ENCODE results near the gene NAT10. TPM values are rescaled to one million over a fixed set of nuclear protein-coding genes. Genes with fewer than 3 reads are reported as not detected.

The NAT10 gene
- total RNA-seq, 1 donor from 2014 or later = 12.9 TPM

DNA sequence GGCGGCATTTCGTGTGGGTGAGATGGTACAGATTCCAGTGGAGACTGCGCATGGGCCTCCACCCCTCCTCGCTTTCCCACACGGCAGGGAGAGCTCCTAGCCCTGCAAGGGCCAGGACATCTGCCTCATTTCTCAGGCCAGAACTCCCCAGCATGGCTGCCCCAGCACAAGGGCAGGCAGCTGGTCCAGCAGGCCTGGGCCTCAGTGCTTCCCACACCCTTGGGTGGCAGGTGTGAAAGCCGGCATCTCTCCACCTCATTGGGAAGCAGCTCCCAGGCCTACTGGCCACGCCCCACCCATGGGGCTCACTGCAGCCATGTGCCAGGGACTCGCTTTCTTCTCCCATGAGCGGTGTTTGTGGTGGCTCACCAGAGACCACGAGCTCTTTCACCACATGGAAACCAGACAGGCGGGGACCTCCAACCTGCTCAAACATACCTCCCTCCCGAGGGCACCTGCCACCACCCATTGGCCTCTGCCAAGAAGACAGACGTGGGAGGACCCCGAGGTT, 79.1 kb downstream of the NAT10 start:
- ATAC-seq = no peak
- DNase-seq (ENCODE audit: low spot score) = no peak

DNA sequence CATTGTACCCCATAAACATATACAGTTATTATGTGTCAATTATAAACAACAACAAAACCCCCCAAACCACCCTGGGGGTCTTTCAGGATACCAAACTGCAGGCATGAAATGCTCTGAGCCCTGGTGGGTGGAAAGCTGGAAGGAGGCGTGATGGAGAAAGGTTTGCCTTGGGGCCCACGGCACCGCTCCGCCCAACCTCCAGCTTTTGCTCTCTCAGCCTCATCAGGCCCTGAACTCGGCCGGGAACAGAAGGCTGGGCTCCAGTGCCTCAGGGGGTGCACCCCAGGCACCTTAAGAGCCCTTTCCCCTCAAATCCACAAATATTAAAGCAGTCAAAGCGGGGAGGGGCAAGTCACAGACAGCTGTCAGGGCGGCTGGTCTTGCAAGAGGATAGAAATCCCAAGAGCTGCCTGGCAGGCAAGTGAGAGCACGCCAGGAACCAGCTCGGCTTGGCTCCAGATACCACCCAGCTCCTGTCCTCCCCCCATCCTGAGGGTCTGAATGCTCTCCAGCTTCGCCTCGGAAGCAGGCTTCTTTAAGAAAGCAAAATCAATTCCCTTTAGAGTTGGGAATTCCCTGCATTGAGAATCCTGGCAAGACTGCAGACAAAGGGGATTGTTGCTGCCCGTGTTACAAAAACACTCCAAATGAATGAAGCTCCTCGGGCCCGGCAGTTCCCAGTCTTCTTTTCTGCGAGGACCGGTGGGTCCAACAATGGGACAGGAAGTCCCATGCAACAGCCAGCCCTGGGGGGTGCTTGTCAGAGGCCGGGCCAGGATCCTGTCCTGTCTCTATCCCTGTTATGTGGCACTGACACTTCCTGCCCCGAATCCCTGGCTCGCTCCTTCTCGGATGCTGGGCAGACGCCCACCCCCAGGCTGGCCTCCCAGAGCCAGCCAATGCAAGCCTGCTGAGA, 80.8 kb downstream of the NAT10 start:
- no peak for DNase-seq (ENCODE audit: low spot score)
- ATAC-seq = no peak

DNA sequence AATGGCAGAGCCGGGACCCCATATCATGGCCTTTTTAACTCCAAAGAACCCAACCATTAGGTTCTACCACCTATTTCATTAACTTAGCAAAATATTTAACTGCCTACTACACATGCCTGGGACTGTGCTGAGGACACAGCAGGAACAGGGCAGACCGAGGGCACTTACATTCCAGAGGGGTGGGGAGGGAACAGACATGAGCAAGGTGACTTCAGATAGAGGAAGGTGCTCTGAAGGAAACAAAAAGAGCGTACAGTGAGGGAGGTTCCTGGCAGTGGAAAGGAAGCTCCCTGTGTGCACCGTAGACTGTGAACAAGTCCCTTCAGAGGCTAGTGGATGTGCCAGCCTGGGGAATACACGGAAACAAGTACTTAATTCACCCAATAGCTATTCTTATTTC, 82.8 kb downstream of the NAT10 start:
- DNase-seq (ENCODE audit: low spot score) (no peak), ATAC-seq (no peak)

DNA sequence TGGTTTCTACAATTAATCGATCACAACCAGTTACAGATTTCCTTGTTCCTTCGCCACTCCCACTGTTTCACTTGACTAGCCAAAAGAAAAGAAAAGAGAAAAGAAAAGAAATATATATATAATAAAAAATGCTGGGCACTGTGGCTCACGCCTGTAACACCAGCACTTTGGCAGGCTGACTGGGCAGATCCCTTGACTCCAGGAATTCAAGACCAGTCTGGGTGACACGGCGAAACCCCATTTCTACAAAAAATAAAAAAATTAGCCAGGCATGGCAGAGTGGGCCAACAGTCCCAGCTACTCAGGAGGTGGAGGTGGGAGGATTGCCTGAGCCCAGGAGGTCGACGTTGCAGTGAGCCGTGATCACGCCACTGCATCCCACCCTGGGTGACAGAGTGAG, 83.8 kb downstream of the NAT10 start:
- no peak for ATAC-seq
- DNase-seq (ENCODE audit: low spot score) = no peak

DNA sequence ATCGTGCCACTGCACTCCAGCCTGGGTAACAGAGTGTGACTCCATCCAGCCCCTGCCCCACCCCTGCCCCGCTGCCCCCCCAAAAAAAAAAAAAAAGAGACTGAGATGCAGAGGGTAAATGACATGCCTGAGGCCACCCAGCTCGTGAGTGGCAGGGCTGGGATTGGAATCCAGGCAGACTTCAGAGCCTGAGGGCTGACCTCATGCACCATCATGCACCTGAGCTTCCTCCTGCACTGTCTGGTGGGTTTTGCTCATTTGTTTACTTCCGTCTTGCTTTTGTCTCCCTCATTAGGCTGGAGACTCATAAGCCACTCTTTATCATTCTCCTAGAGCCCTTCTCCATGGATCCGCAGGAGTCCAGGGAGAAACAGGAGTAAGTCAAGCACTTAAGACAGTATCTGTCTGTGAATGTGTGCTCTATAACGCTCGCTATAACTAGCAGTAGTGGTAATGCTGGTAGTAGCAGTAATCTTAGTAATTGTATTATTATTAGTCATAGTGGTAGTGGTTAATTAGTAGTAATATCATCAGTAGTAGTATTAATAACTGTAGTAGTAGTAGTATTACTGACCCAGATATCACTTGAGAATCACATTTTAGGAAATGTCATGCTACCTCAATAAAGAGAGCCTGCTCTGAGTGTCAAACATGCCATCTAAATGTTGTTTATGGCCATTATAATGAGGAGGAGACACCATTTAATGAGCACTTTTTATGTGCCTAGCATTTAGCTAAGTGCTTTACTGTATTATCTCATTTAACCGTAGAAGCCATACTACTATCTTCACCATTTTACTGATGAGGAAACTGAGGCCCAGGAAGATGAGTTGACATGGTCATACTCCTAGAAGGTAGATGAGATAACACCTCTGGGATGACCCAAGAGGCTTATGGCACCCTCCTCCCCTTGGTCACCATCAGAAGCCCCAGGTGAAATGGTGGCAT, 85.0 kb downstream of the NAT10 start:
- ATAC-seq = no peak
- no peak for DNase-seq (ENCODE audit: low spot score)

DNA sequence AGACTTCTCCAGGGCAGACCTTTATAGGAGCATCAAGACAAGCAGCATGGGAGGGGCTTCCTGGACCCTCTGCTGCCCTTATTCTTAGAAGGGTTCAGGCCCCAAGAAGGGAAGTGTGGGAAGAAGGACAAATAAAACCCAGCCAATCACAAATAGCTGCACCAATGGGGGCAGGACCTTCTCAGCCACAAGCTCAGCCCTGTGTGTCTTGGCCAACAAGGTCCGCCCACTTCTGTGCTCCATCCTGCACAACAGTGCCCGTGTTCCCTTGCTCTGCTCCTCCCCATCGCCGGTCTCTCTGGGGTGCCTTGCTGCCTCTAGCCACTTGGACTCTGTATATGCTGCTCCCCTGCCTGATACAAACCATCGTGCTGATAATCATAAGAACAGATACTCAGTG, 86.1 kb downstream of the NAT10 start:
- DNase-seq (ENCODE audit: low spot score) = no peak
- peak; percentile 18 for ATAC-seq

DNA sequence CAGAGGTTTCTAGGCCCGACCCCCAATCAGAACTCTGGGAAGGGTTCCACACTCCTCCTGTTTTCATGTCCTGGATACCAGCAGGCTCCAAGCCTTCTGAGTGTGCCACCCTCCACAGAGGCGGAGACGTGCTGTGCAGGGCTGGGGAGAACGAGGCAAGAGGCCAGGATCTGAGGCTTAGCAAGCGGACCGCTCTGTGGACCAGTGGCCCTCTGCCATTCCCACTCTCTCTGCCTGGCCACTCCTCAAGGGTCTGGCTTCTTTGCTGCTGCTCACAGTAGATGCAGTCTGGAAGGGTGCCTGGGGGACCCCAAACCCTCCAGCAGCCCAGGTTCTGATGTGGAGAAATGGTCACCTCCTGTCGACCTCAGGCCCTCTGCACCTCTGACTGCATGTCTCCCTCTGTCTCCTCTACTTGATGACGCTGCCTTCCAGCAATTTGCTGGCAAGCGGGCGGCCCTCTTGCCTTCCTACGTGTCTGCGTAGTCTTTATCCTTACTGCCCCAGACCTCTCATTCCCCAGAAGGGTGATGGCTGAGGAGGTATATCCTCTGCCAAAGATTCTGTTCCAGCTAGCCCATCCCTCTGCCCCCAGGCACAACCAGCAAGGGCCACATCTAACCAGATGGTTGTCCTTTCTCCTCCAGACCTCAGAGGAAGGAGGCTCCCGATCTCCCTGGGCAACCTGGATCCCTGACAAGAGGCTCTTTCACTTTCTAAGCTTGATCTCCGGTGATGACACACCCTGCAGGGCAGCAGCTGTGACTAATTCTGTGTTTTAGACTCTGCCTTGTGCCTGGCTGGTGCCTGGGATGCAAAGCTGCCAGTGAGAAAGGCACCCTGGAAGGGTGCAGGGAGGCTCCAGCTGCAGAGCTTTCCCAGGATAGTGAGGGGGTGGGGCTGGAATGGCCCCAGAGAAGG, 87.3 kb downstream of the NAT10 start:
- peak; percentile 13 for ATAC-seq

DNA sequence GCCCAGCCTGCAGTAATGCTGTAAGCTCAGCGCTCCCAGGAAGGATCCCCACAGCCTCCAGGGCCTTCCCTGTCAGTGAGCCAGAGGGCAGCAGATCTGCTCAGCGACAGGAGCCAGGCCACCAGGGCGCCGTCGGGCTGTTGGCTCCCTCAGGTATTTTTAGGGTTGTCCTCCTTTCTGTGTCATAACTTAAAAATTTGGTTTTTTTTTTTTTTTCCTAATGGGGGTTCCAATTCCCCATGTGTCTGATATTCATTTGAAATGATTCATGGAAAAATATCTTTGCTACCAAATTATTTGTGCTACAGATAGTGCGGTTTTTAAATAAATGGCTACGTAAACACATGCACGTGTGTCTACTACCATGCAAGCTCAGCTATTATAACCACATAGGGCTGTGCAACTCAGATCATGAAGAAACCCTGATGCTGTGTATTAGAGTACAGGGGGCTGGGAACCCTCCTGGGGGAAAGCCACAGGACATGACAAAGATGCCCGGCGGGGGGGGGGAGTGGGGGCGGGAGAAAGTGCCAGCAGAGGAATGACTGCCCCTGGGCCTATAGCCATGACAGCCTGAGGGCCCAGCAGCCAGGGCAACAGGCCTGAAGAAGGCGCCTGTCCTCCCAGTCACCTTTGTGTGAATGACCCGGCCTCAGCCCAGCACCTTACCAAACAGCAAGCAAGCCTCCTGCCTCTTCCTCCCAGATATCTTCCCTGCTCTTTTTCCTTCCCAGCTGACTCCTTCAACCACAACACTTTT, 89.3 kb downstream of the NAT10 start:
- DNase-seq (ENCODE audit: low spot score) = no peak
- ATAC-seq = no peak

More for the DNA sequence above, 87.3 kb downstream of the NAT10 start:
- DNase-seq (ENCODE audit: low spot score) = no peak

Other genes with a start within 250 kb of the NAT10 start
- gene LMO2, start 213.6 kb upstream of the NAT10 start, total RNA-seq = 5.1 TPM
- 68.6 TPM for gene CAPRIN1, start 53.9 kb upstream of the NAT10 start, total RNA-seq